HEK293 (cell line): Measurements from ENCODE around the gene PLEKHA6.

ENCODE experiments used
- HOXA7 ChIP-seq: sonication (generic); formaldehyde crosslinking; IDR thresholded peaks from 2 replicates; pipeline ENCODE4 v1.8.1; 2022; ENCODE audit warnings: missing genetic modification reagents, borderline replicate concordance
- MYNN ChIP-seq: fragments of 450-650 bp; formaldehyde crosslinking; IDR thresholded peaks from 2 replicates; pipeline ENCODE4 v1.5.1; 2016; ENCODE audit warnings: missing biosample characterization, missing genetic modification characterization, borderline replicate concordance
- ZNF23 ChIP-seq: fragments of 450-650 bp; formaldehyde crosslinking; IDR thresholded peaks from 2 replicates; pipeline ENCODE4 v1.5.1; 2016; ENCODE audit warnings: missing biosample characterization, missing genetic modification characterization, borderline replicate concordance
- ZNF426 ChIP-seq: fragments of 450-650 bp; formaldehyde crosslinking; IDR thresholded peaks from 2 replicates; pipeline ENCODE4 v1.5.1; 2017; ENCODE audit warnings: missing biosample characterization, missing genetic modification characterization, mild to moderate bottlenecking, inconsistent platforms, moderate library complexity
- ZNF747 ChIP-seq: fragments of 450-650 bp; formaldehyde crosslinking; IDR thresholded peaks from 2 replicates; pipeline ENCODE4 v1.5.1; 2016; ENCODE audit warnings: missing biosample characterization, missing genetic modification characterization
- ZSCAN23 ChIP-seq: fragments of 450-650 bp; formaldehyde crosslinking; IDR thresholded peaks from 2 replicates; pipeline ENCODE4 v1.5.1; 2016; ENCODE audit warnings: missing biosample characterization, missing genetic modification characterization
- TF ChIP-seq, protein P1 (sequence below): fragments of 450-650 bp; formaldehyde crosslinking; IDR thresholded peaks from 2 replicates; pipeline ENCODE4 v1.5.1; 2016; ENCODE audit warnings: missing biosample characterization, missing genetic modification characterization
- TF ChIP-seq, protein P2 (sequence below): fragments of 450-650 bp; IDR thresholded peaks from 2 replicates; pipeline ENCODE4 v1.5.1; 2018; ENCODE audit warnings: missing biosample characterization, mild to moderate bottlenecking, missing genetic modification characterization
- TF ChIP-seq, protein P3 (sequence below): fragments of 450-650 bp; formaldehyde crosslinking; IDR thresholded peaks from 2 replicates; pipeline ENCODE4 v1.5.1; 2016; ENCODE audit warnings: missing biosample characterization, missing genetic modification characterization
- TF ChIP-seq, protein P4 (sequence below): fragments of 450-650 bp; formaldehyde crosslinking; IDR thresholded peaks from 2 replicates; pipeline ENCODE4 v1.5.1; 2017; ENCODE audit warnings: missing biosample characterization, missing genetic modification characterization

DNA sequence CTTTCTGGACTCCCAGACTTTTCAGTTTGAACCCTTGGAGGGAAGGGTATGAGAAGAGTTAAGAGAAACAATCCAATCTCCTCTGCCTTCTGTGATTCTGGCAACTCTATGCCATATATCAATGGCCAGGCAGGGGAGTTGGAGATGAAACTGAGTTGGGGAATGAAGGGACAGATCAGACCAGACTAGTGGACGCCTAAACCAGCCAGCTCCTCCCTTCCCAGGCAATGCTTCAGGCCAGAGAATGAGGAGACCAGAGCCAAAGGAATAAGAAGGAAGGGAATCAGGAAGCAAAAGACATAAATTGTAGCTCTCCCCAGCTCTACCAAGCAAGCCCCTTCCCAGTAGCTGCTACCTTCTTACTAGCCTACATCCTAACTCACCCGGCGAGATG lies 22.7 kb downstream of the PLEKHA6 start:
- TF ChIP-seq ZSCAN23 (tag by site-specific recombination) (no peak), ZNF426 (no peak), HOXA7 (no peak), ZNF747 (tag by site-specific recombination) (no peak), ZNF23 (tag by site-specific recombination) (no peak), MYNN (no peak)
- TF ChIP-seq, protein P1, sequence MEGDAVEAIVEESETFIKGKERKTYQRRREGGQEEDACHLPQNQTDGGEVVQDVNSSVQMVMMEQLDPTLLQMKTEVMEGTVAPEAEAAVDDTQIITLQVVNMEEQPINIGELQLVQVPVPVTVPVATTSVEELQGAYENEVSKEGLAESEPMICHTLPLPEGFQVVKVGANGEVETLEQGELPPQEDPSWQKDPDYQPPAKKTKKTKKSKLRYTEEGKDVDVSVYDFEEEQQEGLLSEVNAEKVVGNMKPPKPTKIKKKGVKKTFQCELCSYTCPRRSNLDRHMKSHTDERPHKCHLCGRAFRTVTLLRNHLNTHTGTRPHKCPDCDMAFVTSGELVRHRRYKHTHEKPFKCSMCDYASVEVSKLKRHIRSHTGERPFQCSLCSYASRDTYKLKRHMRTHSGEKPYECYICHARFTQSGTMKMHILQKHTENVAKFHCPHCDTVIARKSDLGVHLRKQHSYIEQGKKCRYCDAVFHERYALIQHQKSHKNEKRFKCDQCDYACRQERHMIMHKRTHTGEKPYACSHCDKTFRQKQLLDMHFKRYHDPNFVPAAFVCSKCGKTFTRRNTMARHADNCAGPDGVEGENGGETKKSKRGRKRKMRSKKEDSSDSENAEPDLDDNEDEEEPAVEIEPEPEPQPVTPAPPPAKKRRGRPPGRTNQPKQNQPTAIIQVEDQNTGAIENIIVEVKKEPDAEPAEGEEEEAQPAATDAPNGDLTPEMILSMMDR (tag by site-specific recombination) = no peak
- TF ChIP-seq, protein P2, sequence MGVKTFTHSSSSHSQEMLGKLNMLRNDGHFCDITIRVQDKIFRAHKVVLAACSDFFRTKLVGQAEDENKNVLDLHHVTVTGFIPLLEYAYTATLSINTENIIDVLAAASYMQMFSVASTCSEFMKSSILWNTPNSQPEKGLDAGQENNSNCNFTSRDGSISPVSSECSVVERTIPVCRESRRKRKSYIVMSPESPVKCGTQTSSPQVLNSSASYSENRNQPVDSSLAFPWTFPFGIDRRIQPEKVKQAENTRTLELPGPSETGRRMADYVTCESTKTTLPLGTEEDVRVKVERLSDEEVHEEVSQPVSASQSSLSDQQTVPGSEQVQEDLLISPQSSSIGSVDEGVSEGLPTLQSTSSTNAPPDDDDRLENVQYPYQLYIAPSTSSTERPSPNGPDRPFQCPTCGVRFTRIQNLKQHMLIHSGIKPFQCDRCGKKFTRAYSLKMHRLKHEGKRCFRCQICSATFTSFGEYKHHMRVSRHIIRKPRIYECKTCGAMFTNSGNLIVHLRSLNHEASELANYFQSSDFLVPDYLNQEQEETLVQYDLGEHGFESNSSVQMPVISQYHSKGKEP (tag by site-specific recombination) = no peak
- TF ChIP-seq, protein P3, sequence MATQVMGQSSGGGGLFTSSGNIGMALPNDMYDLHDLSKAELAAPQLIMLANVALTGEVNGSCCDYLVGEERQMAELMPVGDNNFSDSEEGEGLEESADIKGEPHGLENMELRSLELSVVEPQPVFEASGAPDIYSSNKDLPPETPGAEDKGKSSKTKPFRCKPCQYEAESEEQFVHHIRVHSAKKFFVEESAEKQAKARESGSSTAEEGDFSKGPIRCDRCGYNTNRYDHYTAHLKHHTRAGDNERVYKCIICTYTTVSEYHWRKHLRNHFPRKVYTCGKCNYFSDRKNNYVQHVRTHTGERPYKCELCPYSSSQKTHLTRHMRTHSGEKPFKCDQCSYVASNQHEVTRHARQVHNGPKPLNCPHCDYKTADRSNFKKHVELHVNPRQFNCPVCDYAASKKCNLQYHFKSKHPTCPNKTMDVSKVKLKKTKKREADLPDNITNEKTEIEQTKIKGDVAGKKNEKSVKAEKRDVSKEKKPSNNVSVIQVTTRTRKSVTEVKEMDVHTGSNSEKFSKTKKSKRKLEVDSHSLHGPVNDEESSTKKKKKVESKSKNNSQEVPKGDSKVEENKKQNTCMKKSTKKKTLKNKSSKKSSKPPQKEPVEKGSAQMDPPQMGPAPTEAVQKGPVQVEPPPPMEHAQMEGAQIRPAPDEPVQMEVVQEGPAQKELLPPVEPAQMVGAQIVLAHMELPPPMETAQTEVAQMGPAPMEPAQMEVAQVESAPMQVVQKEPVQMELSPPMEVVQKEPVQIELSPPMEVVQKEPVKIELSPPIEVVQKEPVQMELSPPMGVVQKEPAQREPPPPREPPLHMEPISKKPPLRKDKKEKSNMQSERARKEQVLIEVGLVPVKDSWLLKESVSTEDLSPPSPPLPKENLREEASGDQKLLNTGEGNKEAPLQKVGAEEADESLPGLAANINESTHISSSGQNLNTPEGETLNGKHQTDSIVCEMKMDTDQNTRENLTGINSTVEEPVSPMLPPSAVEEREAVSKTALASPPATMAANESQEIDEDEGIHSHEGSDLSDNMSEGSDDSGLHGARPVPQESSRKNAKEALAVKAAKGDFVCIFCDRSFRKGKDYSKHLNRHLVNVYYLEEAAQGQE (tag by site-specific recombination) = no peak
- TF ChIP-seq, protein P4, sequence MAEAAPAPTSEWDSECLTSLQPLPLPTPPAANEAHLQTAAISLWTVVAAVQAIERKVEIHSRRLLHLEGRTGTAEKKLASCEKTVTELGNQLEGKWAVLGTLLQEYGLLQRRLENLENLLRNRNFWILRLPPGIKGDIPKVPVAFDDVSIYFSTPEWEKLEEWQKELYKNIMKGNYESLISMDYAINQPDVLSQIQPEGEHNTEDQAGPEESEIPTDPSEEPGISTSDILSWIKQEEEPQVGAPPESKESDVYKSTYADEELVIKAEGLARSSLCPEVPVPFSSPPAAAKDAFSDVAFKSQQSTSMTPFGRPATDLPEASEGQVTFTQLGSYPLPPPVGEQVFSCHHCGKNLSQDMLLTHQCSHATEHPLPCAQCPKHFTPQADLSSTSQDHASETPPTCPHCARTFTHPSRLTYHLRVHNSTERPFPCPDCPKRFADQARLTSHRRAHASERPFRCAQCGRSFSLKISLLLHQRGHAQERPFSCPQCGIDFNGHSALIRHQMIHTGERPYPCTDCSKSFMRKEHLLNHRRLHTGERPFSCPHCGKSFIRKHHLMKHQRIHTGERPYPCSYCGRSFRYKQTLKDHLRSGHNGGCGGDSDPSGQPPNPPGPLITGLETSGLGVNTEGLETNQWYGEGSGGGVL (tag by site-specific recombination) = no peak
